Measurements from ENCODE around the gene TIMM29.
A peak's percentile ranks its signal among the peaks of the same experiment; 100 is the strongest.

TIMM29 gene

GRCh38 chr19:10966809-10967208 is 38.2 kb downstream of the TIMM29 start:
- H3K79me1 ChIP-seq (ENCODE audit: low read length), result no peaks in the 10 kb centered on the region
- no peak overlapping the region for H3K27ac ChIP-seq (ENCODE audit: low read depth, low read length)
- no CpG with 5 or more reads among the region's 8 CpGs for WGBS (ENCODE audit: extremely low coverage, insufficient coverage, insufficient read length)

GRCh38 chr19:10968527-10969135 is 40.0 kb downstream of the TIMM29 start:
- no peak overlapping the region for H3K27ac ChIP-seq (ENCODE audit: low read depth, low read length)
- no peak for DNase-seq
- no peak overlapping the region for H3K4me2 ChIP-seq (ENCODE audit: low read length)
- no CpG with 5 or more reads among the region's 10 CpGs for WGBS (ENCODE audit: extremely low coverage, insufficient coverage, insufficient read length)
- no peak overlapping the region for H4K12ac ChIP-seq (ENCODE audit: low read depth, low read length)
- no peak overlapping the region for H2AK5ac ChIP-seq (ENCODE audit: low read length)
- no peak overlapping the region for H4K91ac ChIP-seq (ENCODE audit: low read depth, low read length)
- H3K79me2 ChIP-seq (ENCODE audit: control insufficient read depth, insufficient read depth, low read length, poor library complexity), result peaks cover 25% of the 10 kb centered on the region
- no peak overlapping the region for H2AFZ ChIP-seq (ENCODE audit: insufficient read depth, low read length, poor library complexity)
- H3K27me3 ChIP-seq (ENCODE audit: insufficient read depth, low read length), result no peaks in the 10 kb centered on the region
- H3K4ac ChIP-seq (ENCODE audit: low read depth, low read length), result peak overlapping the region; percentile 71
- no peak overlapping the region for H2BK120ac ChIP-seq (ENCODE audit: insufficient read depth, low read length, poor library complexity)
- peaks cover 0 to 1% of the 10 kb centered on the region in 2 experiments for H3K4me1 ChIP-seq (ENCODE audit: control insufficient read depth in 1 of 2, insufficient read depth in 2 of 2, low read length in 2 of 2)
- H2BK5ac ChIP-seq (ENCODE audit: low read depth, low read length, poor library complexity), result no peak overlapping the region
- no peak overlapping the region for H4K8ac ChIP-seq (ENCODE audit: low read depth, low read length)
- no peak overlapping the region for H3K14ac ChIP-seq (ENCODE audit: low read length)
- H3K79me1 ChIP-seq (ENCODE audit: low read length), result no peaks in the 10 kb centered on the region
- no peak overlapping the region for H2BK12ac ChIP-seq (ENCODE audit: low read length)
- no peak overlapping the region for H3K18ac ChIP-seq (ENCODE audit: low read length)
- H3K9ac ChIP-seq (ENCODE audit: low read length), result no peak overlapping the region
- no peaks in the 10 kb centered on the region for H3K9me3 ChIP-seq (ENCODE audit: insufficient read depth, low read depth, low read length)
- H3K23ac ChIP-seq (ENCODE audit: low read length), result no peak overlapping the region
- H3K36me3 ChIP-seq (ENCODE audit: control insufficient read depth in 1 of 2, insufficient read depth in 2 of 2, low read length in 2 of 2), result peaks cover 5 to 6% of the 10 kb centered on the region in 2 experiments
- H3K4me3 ChIP-seq (ENCODE audit: low read depth, low read length), result no peak overlapping the region

More at GRCh38 chr19:10966809-10967208, 38.2 kb downstream of the TIMM29 start:
- no peak overlapping the region for H2BK12ac ChIP-seq (ENCODE audit: low read length)
- no peak overlapping the region for H4K12ac ChIP-seq (ENCODE audit: low read depth, low read length)
- H3K4me2 ChIP-seq (ENCODE audit: low read length), result no peak overlapping the region
- H3K14ac ChIP-seq (ENCODE audit: low read length), result no peak overlapping the region
- H2AFZ ChIP-seq (ENCODE audit: insufficient read depth, low read length, poor library complexity), result no peak overlapping the region
- no peak overlapping the region for H3K9ac ChIP-seq (ENCODE audit: low read length)
- H3K23ac ChIP-seq (ENCODE audit: low read length), result no peak overlapping the region
- H2BK120ac ChIP-seq (ENCODE audit: insufficient read depth, low read length, poor library complexity), result no peak overlapping the region
- H3K18ac ChIP-seq (ENCODE audit: low read length), result no peak overlapping the region
- H3K36me3 ChIP-seq (ENCODE audit: control insufficient read depth in 1 of 2, insufficient read depth in 2 of 2, low read length in 2 of 2), result peaks cover 3 to 6% of the 10 kb centered on the region in 2 experiments
- H2BK5ac ChIP-seq (ENCODE audit: low read depth, low read length, poor library complexity), result no peak overlapping the region
- no peak overlapping the region for H4K91ac ChIP-seq (ENCODE audit: low read depth, low read length)
- H3K4ac ChIP-seq (ENCODE audit: low read depth, low read length), result peak overlapping the region; percentile 78
- no peak overlapping the region for H3K4me3 ChIP-seq (ENCODE audit: low read depth, low read length)
- peaks cover 2% of the 10 kb centered on the region for H3K9me3 ChIP-seq (ENCODE audit: insufficient read depth, low read depth, low read length)
- H3K79me2 ChIP-seq (ENCODE audit: control insufficient read depth, insufficient read depth, low read length, poor library complexity), result peaks cover 39% of the 10 kb centered on the region
- peaks cover 11 to 13% of the 10 kb centered on the region in 2 experiments for H3K4me1 ChIP-seq (ENCODE audit: control insufficient read depth in 1 of 2, insufficient read depth in 2 of 2, low read length in 2 of 2)
- DNase-seq, result peak; percentile 86 to 92
- no peak overlapping the region for H4K8ac ChIP-seq (ENCODE audit: low read depth, low read length)
- no peaks in the 10 kb centered on the region for H3K27me3 ChIP-seq (ENCODE audit: insufficient read depth, low read length)
- H2AK5ac ChIP-seq (ENCODE audit: low read length), result no peak overlapping the region

GRCh38 chr19:10971107-10971726 is 42.6 kb downstream of the TIMM29 start:
- no peak overlapping the region for H2BK120ac ChIP-seq (ENCODE audit: insufficient read depth, low read length, poor library complexity)
- no peak overlapping the region for H3K4me2 ChIP-seq (ENCODE audit: low read length)
- H3K23ac ChIP-seq (ENCODE audit: low read length), result no peak overlapping the region
- H3K79me1 ChIP-seq (ENCODE audit: low read length), result no peaks in the 10 kb centered on the region
- H3K79me2 ChIP-seq (ENCODE audit: control insufficient read depth, insufficient read depth, low read length, poor library complexity), result peaks cover 28% of the 10 kb centered on the region
- no peak overlapping the region for H3K18ac ChIP-seq (ENCODE audit: low read length)
- no peak for DNase-seq
- no peaks in the 10 kb centered on the region for H3K27me3 ChIP-seq (ENCODE audit: insufficient read depth, low read length)
- no peak overlapping the region for H2BK12ac ChIP-seq (ENCODE audit: low read length)
- peak overlapping the region; percentile 71 for H3K4ac ChIP-seq (ENCODE audit: low read depth, low read length)
- WGBS (ENCODE audit: extremely low coverage, insufficient coverage, insufficient read length), result no CpG with 5 or more reads among the region's 8 CpGs
- H2AK5ac ChIP-seq (ENCODE audit: low read length), result no peak overlapping the region
- H3K4me3 ChIP-seq (ENCODE audit: low read depth, low read length), result no peak overlapping the region
- no peak overlapping the region for H4K8ac ChIP-seq (ENCODE audit: low read depth, low read length)
- H3K9me3 ChIP-seq (ENCODE audit: insufficient read depth, low read depth, low read length), result no peaks in the 10 kb centered on the region
- no peaks in the 10 kb centered on the region for H3K4me1 ChIP-seq (ENCODE audit: control insufficient read depth in 1 of 2, insufficient read depth in 2 of 2, low read length in 2 of 2)
- no peak overlapping the region for H2AFZ ChIP-seq (ENCODE audit: insufficient read depth, low read length, poor library complexity)
- peaks cover 0 to 2% of the 10 kb centered on the region in 2 experiments for H3K36me3 ChIP-seq (ENCODE audit: control insufficient read depth in 1 of 2, insufficient read depth in 2 of 2, low read length in 2 of 2)
- H2BK5ac ChIP-seq (ENCODE audit: low read depth, low read length, poor library complexity), result no peak overlapping the region
- no peak overlapping the region for H3K27ac ChIP-seq (ENCODE audit: low read depth, low read length)
- H4K12ac ChIP-seq (ENCODE audit: low read depth, low read length), result no peak overlapping the region
- H3K14ac ChIP-seq (ENCODE audit: low read length), result no peak overlapping the region
- H3K9ac ChIP-seq (ENCODE audit: low read length), result no peak overlapping the region
- H4K91ac ChIP-seq (ENCODE audit: low read depth, low read length), result no peak overlapping the region

GRCh38 chr19:10975374-10976130 is 46.9 kb downstream of the TIMM29 start:
- Histone ChIP-seq H3K36me3 (ENCODE audit: control insufficient read depth in 1 of 2, insufficient read depth in 2 of 2, low read length in 2 of 2) (peaks cover 4 to 5% of the 10 kb centered on the region in 2 experiments), H3K4me2 (ENCODE audit: low read length) (peak overlapping the region; percentile 7), H2AFZ (ENCODE audit: insufficient read depth, low read length, poor library complexity) (no peak overlapping the region), H3K14ac (ENCODE audit: low read length) (no peak overlapping the region), H3K9me3 (ENCODE audit: insufficient read depth, low read depth, low read length) (no peaks in the 10 kb centered on the region), H3K79me1 (ENCODE audit: low read length) (no peaks in the 10 kb centered on the region), H3K27ac (ENCODE audit: low read depth, low read length) (no peak overlapping the region), H3K4ac (ENCODE audit: low read depth, low read length) (peak overlapping the region; percentile 16), H3K23ac (ENCODE audit: low read length) (no peak overlapping the region), H3K9ac (ENCODE audit: low read length) (no peak overlapping the region), H2BK5ac (ENCODE audit: low read depth, low read length, poor library complexity) (no peak overlapping the region), H4K12ac (ENCODE audit: low read depth, low read length) (no peak overlapping the region), H2BK12ac (ENCODE audit: low read length) (no peak overlapping the region), H4K8ac (ENCODE audit: low read depth, low read length) (no peak overlapping the region), H3K18ac (ENCODE audit: low read length) (no peak overlapping the region), H2AK5ac (ENCODE audit: low read length) (no peak overlapping the region), H3K4me1 (ENCODE audit: control insufficient read depth in 1 of 2, insufficient read depth in 2 of 2, low read length in 2 of 2) (no peaks in the 10 kb centered on the region), H4K91ac (ENCODE audit: low read depth, low read length) (no peak overlapping the region), H2BK120ac (ENCODE audit: insufficient read depth, low read length, poor library complexity) (no peak overlapping the region), H3K4me3 (ENCODE audit: low read depth, low read length) (no peak overlapping the region), H3K79me2 (ENCODE audit: control insufficient read depth, insufficient read depth, low read length, poor library complexity) (peaks cover 21% of the 10 kb centered on the region), H3K27me3 (ENCODE audit: insufficient read depth, low read length) (no peaks in the 10 kb centered on the region)
- no CpG with 5 or more reads among the region's 19 CpGs for WGBS (ENCODE audit: extremely low coverage, insufficient coverage, insufficient read length)
- peak in 1 of 2 donors; percentile 58 for DNase-seq

Data from trophoblast cell (in vitro differentiated cells and primary cell).